Medulla oblongata (tissue), 1 donor: ENCODE results near the gene RAPGEF3.
A peak's percentile ranks its signal among the peaks of the same experiment; 100 is the strongest.

Experiments
- DNase-seq: peaks from one replicate; pipeline ENCODE4 v3.0.0-alpha.2; 2015; ENCODE audit errors: extremely low spot score

The RAPGEF3 gene

GRCh38 chr12:47698631-47699030 is 60.0 kb downstream of the RAPGEF3 start:
- DNase-seq = no peak

GRCh38 chr12:47698055-47698454 is 60.6 kb downstream of the RAPGEF3 start:
- DNase-seq = peak; percentile 30

- no peak for DNase-seq
Measured at GRCh38 chr12:47689215-47689614, 69.5 kb downstream of the RAPGEF3 start.

- no peak for DNase-seq
Measured at GRCh38 chr12:47687636-47688035, 71.0 kb downstream of the RAPGEF3 start.

- DNase-seq = peak; percentile 69
Measured at GRCh38 chr12:47686645-47687240, 71.9 kb downstream of the RAPGEF3 start.
